ENCODE data around the gene PPM1H.

PPM1H gene

GRCh38 chr12:62913380-62913779, 21.6 kb downstream of the PPM1H start:
- Histone ChIP-seq H3K4me1 (ENCODE audit: control insufficient read depth, insufficient read depth, low read length) (peaks cover 18% of the 10 kb centered on the region), H3K36me3 (ENCODE audit: control insufficient read depth in 2 of 2, insufficient read depth in 1 of 2, low read length in 2 of 2) (no peaks in the 10 kb centered on the region), H3K9me3 (ENCODE audit: control insufficient read depth, insufficient read depth, low read depth, low read length) (no peaks in the 10 kb centered on the region), H3K4me3 (ENCODE audit: low read depth, low read length) (no peak overlapping the region), H3K27ac (ENCODE audit: extremely low read depth, low read depth, low read length) (no peak overlapping the region)
- TF ChIP-seq ZNF404 (tag by site-specific recombination; IDR thresholded peaks at IDR 0.05) (no peak), ZEB2 (tag by site-specific recombination; IDR thresholded peaks at IDR 0.05) (no peak), ZNF416 (tag by site-specific recombination; IDR thresholded peaks at IDR 0.05) (no peak), ZNF133 (tag by site-specific recombination; IDR thresholded peaks at IDR 0.05) (no peak), BCL11A (tag by site-specific recombination; IDR thresholded peaks at IDR 0.05; ENCODE audit: low read depth) (no peak), ZBTB48 (tag by site-specific recombination; IDR thresholded peaks at IDR 0.05) (no peak), ZNF121 (tag by site-specific recombination; IDR thresholded peaks at IDR 0.05) (no peak), ZNF248 (tag by site-specific recombination; IDR thresholded peaks at IDR 0.05) (no peak), ATF2 (tag by site-specific recombination; IDR thresholded peaks at IDR 0.05; ENCODE audit: low read depth) (no peak), ZSCAN16 (tag by site-specific recombination; IDR thresholded peaks at IDR 0.05) (no peak), ZNF146 (tag by site-specific recombination; IDR thresholded peaks at IDR 0.05) (no peak), ZNF501 (tag by site-specific recombination; IDR thresholded peaks at IDR 0.05) (no peak), OSR2 (tag by site-specific recombination; IDR thresholded peaks at IDR 0.05) (no peak), ZNF23 (tag by site-specific recombination; IDR thresholded peaks at IDR 0.05; ENCODE audit: borderline replicate concordance) (no peak), ZNF473 (tag by site-specific recombination; IDR thresholded peaks at IDR 0.05) (no peak), ZNF544 (tag by site-specific recombination; IDR thresholded peaks at IDR 0.05) (no peak)
- TF ChIP-seq, protein P1, sequence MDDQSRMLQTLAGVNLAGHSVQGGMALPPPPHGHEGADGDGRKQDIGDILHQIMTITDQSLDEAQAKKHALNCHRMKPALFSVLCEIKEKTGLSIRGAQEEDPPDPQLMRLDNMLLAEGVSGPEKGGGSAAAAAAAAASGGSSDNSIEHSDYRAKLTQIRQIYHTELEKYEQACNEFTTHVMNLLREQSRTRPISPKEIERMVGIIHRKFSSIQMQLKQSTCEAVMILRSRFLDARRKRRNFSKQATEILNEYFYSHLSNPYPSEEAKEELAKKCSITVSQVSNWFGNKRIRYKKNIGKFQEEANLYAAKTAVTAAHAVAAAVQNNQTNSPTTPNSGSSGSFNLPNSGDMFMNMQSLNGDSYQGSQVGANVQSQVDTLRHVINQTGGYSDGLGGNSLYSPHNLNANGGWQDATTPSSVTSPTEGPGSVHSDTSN (CRISPR knock-in tag; IDR thresholded peaks at IDR 0.05) = no peak
- TF ChIP-seq, protein P2, sequence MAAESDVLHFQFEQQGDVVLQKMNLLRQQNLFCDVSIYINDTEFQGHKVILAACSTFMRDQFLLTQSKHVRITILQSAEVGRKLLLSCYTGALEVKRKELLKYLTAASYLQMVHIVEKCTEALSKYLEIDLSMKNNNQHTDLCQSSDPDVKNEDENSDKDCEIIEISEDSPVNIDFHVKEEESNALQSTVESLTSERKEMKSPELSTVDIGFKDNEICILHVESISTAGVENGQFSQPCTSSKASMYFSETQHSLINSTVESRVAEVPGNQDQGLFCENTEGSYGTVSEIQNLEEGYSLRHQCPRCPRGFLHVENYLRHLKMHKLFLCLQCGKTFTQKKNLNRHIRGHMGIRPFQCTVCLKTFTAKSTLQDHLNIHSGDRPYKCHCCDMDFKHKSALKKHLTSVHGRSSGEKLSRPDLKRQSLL (tag by site-specific recombination; IDR thresholded peaks at IDR 0.05) = no peak
- TF ChIP-seq, protein P3, sequence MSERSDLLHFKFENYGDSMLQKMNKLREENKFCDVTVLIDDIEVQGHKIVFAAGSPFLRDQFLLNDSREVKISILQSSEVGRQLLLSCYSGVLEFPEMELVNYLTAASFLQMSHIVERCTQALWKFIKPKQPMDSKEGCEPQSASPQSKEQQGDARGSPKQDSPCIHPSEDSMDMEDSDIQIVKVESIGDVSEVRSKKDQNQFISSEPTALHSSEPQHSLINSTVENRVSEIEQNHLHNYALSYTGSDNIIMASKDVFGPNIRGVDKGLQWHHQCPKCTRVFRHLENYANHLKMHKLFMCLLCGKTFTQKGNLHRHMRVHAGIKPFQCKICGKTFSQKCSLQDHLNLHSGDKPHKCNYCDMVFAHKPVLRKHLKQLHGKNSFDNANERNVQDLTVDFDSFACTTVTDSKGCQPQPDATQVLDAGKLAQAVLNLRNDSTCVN (tag by site-specific recombination; optimal IDR thresholded peaks at IDR 0.05) = no peak
- ChIA-PET POLR2A (interaction anchor here (1.3 kb wide), 1 partner anchor 21 kb away, joined by 5 read pairs; the partner anchor contains the start of gene PPM1H), CTCF (interaction anchor here (0.7 to 0.8 kb wide), 2 partner anchors 18 to 155 kb away, joined by 3 read pairs; no protein-coding TSS in a partner anchor)

- ChIA-PET POLR2A (interaction anchor here (1.3 kb wide), 1 partner anchor 22 kb away, joined by 5 read pairs; the partner anchor contains the start of gene PPM1H), CTCF (interaction anchor here (0.7 to 0.8 kb wide), 2 partner anchors 18 to 156 kb away, joined by 3 read pairs; no protein-coding TSS in a partner anchor)
- peaks cover 13% of the 10 kb centered on the region for H3K4me1 ChIP-seq (ENCODE audit: control insufficient read depth, insufficient read depth, low read length)
- TF ChIP-seq ZNF239 (tag by site-specific recombination; IDR thresholded peaks at IDR 0.05) (no peak), BCL11B (tag by site-specific recombination; IDR thresholded peaks at IDR 0.05; ENCODE audit: low read depth) (no peak), ZNF37A (tag by site-specific recombination; IDR thresholded peaks at IDR 0.05) (no peak), ZNF677 (tag by site-specific recombination; IDR thresholded peaks at IDR 0.05) (no peak), ZNF544 (tag by site-specific recombination; IDR thresholded peaks at IDR 0.05) (no peak), ZNF24 (tag by site-specific recombination; IDR thresholded peaks at IDR 0.05) (no peak), ZNF138 (tag by site-specific recombination; IDR thresholded peaks at IDR 0.05; ENCODE audit: borderline replicate concordance) (no peak), ZNF776 (tag by site-specific recombination; IDR thresholded peaks at IDR 0.05; ENCODE audit: borderline replicate concordance) (no peak), ZNF202 (tag by site-specific recombination; IDR thresholded peaks at IDR 0.05; ENCODE audit: borderline replicate concordance) (no peak), SETDB1 (IDR thresholded peaks at IDR 0.05; ENCODE audit: insufficient read length, low read length) (no peak), ZNF423 (tag by site-specific recombination; IDR thresholded peaks at IDR 0.05) (no peak), ZNF48 (tag by site-specific recombination; IDR thresholded peaks at IDR 0.05) (no peak)
- TF ChIP-seq, protein P4, sequence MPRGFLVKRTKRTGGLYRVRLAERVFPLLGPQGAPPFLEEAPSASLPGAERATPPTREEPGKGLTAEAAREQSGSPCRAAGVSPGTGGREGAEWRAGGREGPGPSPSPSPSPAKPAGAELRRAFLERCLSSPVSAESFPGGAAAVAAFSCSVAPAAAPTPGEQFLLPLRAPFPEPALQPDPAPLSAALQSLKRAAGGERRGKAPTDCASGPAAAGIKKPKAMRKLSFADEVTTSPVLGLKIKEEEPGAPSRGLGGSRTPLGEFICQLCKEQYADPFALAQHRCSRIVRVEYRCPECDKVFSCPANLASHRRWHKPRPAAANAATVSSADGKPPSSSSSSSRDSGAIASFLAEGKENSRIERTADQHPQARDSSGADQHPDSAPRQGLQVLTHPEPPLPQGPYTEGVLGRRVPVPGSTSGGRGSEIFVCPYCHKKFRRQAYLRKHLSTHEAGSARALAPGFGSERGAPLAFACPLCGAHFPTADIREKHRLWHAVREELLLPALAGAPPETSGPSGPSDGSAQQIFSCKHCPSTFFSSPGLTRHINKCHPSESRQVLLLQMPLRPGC (tag by site-specific recombination; IDR thresholded peaks at IDR 0.05) = no peak
Measured at GRCh38 chr12:62912644-62913043, 22.3 kb downstream of the PPM1H start.

More at GRCh38 chr12:62912644-62913043, 22.3 kb downstream of the PPM1H start:
- H3K4me3 ChIP-seq (ENCODE audit: low read depth, low read length) = no peak overlapping the region
- no peak overlapping the region for H3K27ac ChIP-seq (ENCODE audit: extremely low read depth, low read depth, low read length)
- no peaks in the 10 kb centered on the region for H3K9me3 ChIP-seq (ENCODE audit: control insufficient read depth, insufficient read depth, low read depth, low read length)
- H3K36me3 ChIP-seq (ENCODE audit: control insufficient read depth in 2 of 2, insufficient read depth in 1 of 2, low read length in 2 of 2) = no peaks in the 10 kb centered on the region
